ENCODE measurements around the gene CDON.

GRCh38 chr11:126072801-126073594, 10.3 kb upstream of the CDON start:
- TF ChIP-seq CTCF (IDR thresholded peaks at IDR 0.05) (no peak), POLR2AphosphoS5 (IDR thresholded peaks at IDR 0.05; ENCODE audit: low read depth, low read length) (no peak)
- TF ChIP-seq, protein P1, sequence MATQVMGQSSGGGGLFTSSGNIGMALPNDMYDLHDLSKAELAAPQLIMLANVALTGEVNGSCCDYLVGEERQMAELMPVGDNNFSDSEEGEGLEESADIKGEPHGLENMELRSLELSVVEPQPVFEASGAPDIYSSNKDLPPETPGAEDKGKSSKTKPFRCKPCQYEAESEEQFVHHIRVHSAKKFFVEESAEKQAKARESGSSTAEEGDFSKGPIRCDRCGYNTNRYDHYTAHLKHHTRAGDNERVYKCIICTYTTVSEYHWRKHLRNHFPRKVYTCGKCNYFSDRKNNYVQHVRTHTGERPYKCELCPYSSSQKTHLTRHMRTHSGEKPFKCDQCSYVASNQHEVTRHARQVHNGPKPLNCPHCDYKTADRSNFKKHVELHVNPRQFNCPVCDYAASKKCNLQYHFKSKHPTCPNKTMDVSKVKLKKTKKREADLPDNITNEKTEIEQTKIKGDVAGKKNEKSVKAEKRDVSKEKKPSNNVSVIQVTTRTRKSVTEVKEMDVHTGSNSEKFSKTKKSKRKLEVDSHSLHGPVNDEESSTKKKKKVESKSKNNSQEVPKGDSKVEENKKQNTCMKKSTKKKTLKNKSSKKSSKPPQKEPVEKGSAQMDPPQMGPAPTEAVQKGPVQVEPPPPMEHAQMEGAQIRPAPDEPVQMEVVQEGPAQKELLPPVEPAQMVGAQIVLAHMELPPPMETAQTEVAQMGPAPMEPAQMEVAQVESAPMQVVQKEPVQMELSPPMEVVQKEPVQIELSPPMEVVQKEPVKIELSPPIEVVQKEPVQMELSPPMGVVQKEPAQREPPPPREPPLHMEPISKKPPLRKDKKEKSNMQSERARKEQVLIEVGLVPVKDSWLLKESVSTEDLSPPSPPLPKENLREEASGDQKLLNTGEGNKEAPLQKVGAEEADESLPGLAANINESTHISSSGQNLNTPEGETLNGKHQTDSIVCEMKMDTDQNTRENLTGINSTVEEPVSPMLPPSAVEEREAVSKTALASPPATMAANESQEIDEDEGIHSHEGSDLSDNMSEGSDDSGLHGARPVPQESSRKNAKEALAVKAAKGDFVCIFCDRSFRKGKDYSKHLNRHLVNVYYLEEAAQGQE (IDR thresholded peaks at IDR 0.05; ENCODE audit: insufficient read depth in 1 of 2, low read depth in 2 of 2, low read length in 1 of 2) = no peak

Data from Panc1 (cell line).